HEK293 (cell line): Measurements from ENCODE around the gene TBC1D5.

ENCODE experiments used
- CTCF ChIA-PET: fragments of 350-600 bp; formaldehyde crosslinking; extraction: SDS; loops from one replicate; lab custom pipeline; 2021; ENCODE audit warnings: antibody characterized with exemption; lab: Yijun Ruan, JAX
- POLR2A ChIA-PET: fragments of 300-600 bp; formaldehyde crosslinking; extraction: SDS; loops from one replicate; lab custom pipeline; 2020; ENCODE audit warnings: antibody characterized with exemption, inconsistent platforms; lab: Yijun Ruan, JAX
- H3K27ac ChIP-seq: fragments of 200-500 bp; sonication (Bioruptor generic); 2 replicates; pipeline ENCODE4 v1.5.1; 2014; ENCODE audit warnings: low read depth, low read length, control low read depth, inconsistent platforms; ENCODE audit errors: extremely low read depth
- H3K36me3 ChIP-seq, 2 experiments: fragments of 200-500 bp in 1 of 2; sonication (Bioruptor generic) in 1 of 2; 1 replicate in 1 of 2; 2 replicates in 1 of 2; pipeline ENCODE4 v1.5.1; 2014 to 2017; ENCODE audit warnings: inconsistent platforms in 2 of 2, low read length in 2 of 2; ENCODE audit not compliant: control insufficient read depth in 2 of 2, insufficient read depth in 1 of 2
- H3K4me1 ChIP-seq: fragments of 200-500 bp; sonication (Bioruptor generic); 2 replicates; pipeline ENCODE4 v1.5.1; 2014; ENCODE audit warnings: mild to moderate bottlenecking, low read length, inconsistent platforms; ENCODE audit not compliant: control insufficient read depth, insufficient read depth
- H3K4me3 ChIP-seq: 2 replicates; pipeline ENCODE4 v1.5.1; 2011; ENCODE audit warnings: low read depth, mild to moderate bottlenecking, control low read depth, low read length, moderate library complexity
- H3K9me3 ChIP-seq: fragments of 200-500 bp; sonication (Bioruptor generic); 2 replicates; pipeline ENCODE4 v1.5.1; 2014; ENCODE audit warnings: low read depth, low read length, inconsistent platforms; ENCODE audit not compliant: control insufficient read depth, insufficient read depth
- ATF2 ChIP-seq: fragments of 450-650 bp; formaldehyde crosslinking; IDR thresholded peaks from 2 replicates; pipeline ENCODE4 v1.5.1; 2016; ENCODE audit warnings: missing biosample characterization, missing genetic modification characterization, low read depth
- EGR2 ChIP-seq: fragments of 450-650 bp; formaldehyde crosslinking; IDR thresholded peaks from 2 replicates; pipeline ENCODE4 v1.5.1; 2016; ENCODE audit warnings: low read depth, missing biosample characterization, missing genetic modification characterization
- KLF8 ChIP-seq: fragments of 450-650 bp; formaldehyde crosslinking; IDR thresholded peaks from 2 replicates; pipeline ENCODE4 v1.5.1; 2016; ENCODE audit warnings: missing biosample characterization, missing genetic modification characterization
- MZF1 ChIP-seq: fragments of 450-650 bp; formaldehyde crosslinking; IDR thresholded peaks from 2 replicates; pipeline ENCODE4 v1.5.1; 2017; ENCODE audit warnings: missing biosample characterization, missing genetic modification characterization, borderline replicate concordance
- PRDM1 ChIP-seq: fragments of 450-650 bp; formaldehyde crosslinking; IDR thresholded peaks from 2 replicates; pipeline ENCODE4; 2016; ENCODE audit warnings: missing biosample characterization, missing genetic modification characterization
- RBAK ChIP-seq: fragments of 450-650 bp; formaldehyde crosslinking; IDR thresholded peaks from 2 replicates; pipeline ENCODE4 v1.5.1; 2016; ENCODE audit warnings: missing biosample characterization, missing genetic modification characterization
- SCRT1 ChIP-seq: fragments of 450-650 bp; formaldehyde crosslinking; IDR thresholded peaks from 2 replicates; pipeline ENCODE4 v1.5.1; 2016; ENCODE audit warnings: missing biosample characterization, missing genetic modification characterization, borderline replicate concordance
- SP7 ChIP-seq: fragments of 450-650 bp; formaldehyde crosslinking; IDR thresholded peaks from 2 replicates; pipeline ENCODE4 v1.5.1; 2016; ENCODE audit warnings: missing biosample characterization, missing genetic modification characterization
- ZBTB20 ChIP-seq: fragments of 450-650 bp; formaldehyde crosslinking; IDR thresholded peaks from 2 replicates; pipeline ENCODE4 v1.5.1; 2016; ENCODE audit warnings: missing biosample characterization, missing genetic modification characterization
- ZBTB26 ChIP-seq: fragments of 450-650 bp; formaldehyde crosslinking; optimal IDR thresholded peaks from 2 replicates; pipeline ENCODE3; 2016; ENCODE audit warnings: missing biosample characterization, mild to moderate bottlenecking, missing genetic modification characterization
- ZEB2 ChIP-seq: fragments of 450-650 bp; formaldehyde crosslinking; IDR thresholded peaks from 2 replicates; pipeline ENCODE4 v1.5.1; 2016; ENCODE audit warnings: missing biosample characterization, missing genetic modification characterization
- ZFP3 ChIP-seq: fragments of 450-650 bp; formaldehyde crosslinking; IDR thresholded peaks from 2 replicates; pipeline ENCODE4 v1.5.1; 2016; ENCODE audit warnings: low read depth, missing biosample characterization, missing genetic modification characterization
- ZFP37 ChIP-seq: fragments of 450-650 bp; formaldehyde crosslinking; IDR thresholded peaks from 2 replicates; pipeline ENCODE4 v1.5.1; 2016; ENCODE audit warnings: missing biosample characterization, missing genetic modification characterization
- ZNF121 ChIP-seq: fragments of 450-650 bp; formaldehyde crosslinking; IDR thresholded peaks from 2 replicates; pipeline ENCODE4 v1.5.1; 2016; ENCODE audit warnings: missing biosample characterization, missing genetic modification characterization
- ZNF138 ChIP-seq: fragments of 450-650 bp; formaldehyde crosslinking; IDR thresholded peaks from 2 replicates; pipeline ENCODE4 v1.5.1; 2016; ENCODE audit warnings: missing biosample characterization, missing genetic modification characterization, borderline replicate concordance
- ZNF169 ChIP-seq: fragments of 450-650 bp; formaldehyde crosslinking; IDR thresholded peaks from 2 replicates; pipeline ENCODE4 v1.5.1; 2016; ENCODE audit warnings: missing biosample characterization, missing genetic modification characterization
- ZNF221 ChIP-seq: fragments of 450-650 bp; formaldehyde crosslinking; IDR thresholded peaks from 2 replicates; pipeline ENCODE4 v1.5.1; 2017; ENCODE audit warnings: missing biosample characterization, missing genetic modification characterization, borderline replicate concordance
- ZNF302 ChIP-seq: fragments of 450-650 bp; formaldehyde crosslinking; IDR thresholded peaks from 2 replicates; pipeline ENCODE4 v1.5.1; 2016; ENCODE audit warnings: missing biosample characterization, missing genetic modification characterization, low read depth
- ZNF416 ChIP-seq: fragments of 450-650 bp; formaldehyde crosslinking; IDR thresholded peaks from 2 replicates; pipeline ENCODE4 v1.5.1; 2016; ENCODE audit warnings: missing biosample characterization, missing genetic modification characterization
- ZNF426 ChIP-seq: fragments of 450-650 bp; formaldehyde crosslinking; IDR thresholded peaks from 2 replicates; pipeline ENCODE4 v1.5.1; 2017; ENCODE audit warnings: missing biosample characterization, missing genetic modification characterization, mild to moderate bottlenecking, inconsistent platforms, moderate library complexity
- ZNF510 ChIP-seq: fragments of 450-650 bp; formaldehyde crosslinking; IDR thresholded peaks from 2 replicates; pipeline ENCODE4 v1.5.1; 2018; ENCODE audit warnings: mild to moderate bottlenecking, missing genetic modification characterization, missing biosample characterization; ENCODE audit not compliant: insufficient replicate concordance
- ZNF513 ChIP-seq: fragments of 450-650 bp; IDR thresholded peaks from 2 replicates; pipeline ENCODE4 v1.5.1; 2018; ENCODE audit warnings: missing biosample characterization, missing genetic modification characterization
- ZNF514 ChIP-seq: fragments of 450-650 bp; formaldehyde crosslinking; IDR thresholded peaks from 2 replicates; pipeline ENCODE4 v1.5.1; 2016; ENCODE audit warnings: missing biosample characterization, missing genetic modification characterization
- ZNF529 ChIP-seq: fragments of 450-650 bp; formaldehyde crosslinking; IDR thresholded peaks from 2 replicates; pipeline ENCODE4 v1.5.1; 2017; ENCODE audit warnings: missing genetic modification characterization, missing biosample characterization; ENCODE audit not compliant: insufficient replicate concordance
- ZNF624 ChIP-seq: fragments of 450-650 bp; formaldehyde crosslinking; IDR thresholded peaks from 2 replicates; pipeline ENCODE4 v1.5.1; 2017; ENCODE audit warnings: missing biosample characterization, missing genetic modification characterization
- ZNF645 ChIP-seq: fragments of 450-650 bp; formaldehyde crosslinking; IDR thresholded peaks from 2 replicates; pipeline ENCODE4; 2016; ENCODE audit warnings: missing biosample characterization, missing genetic modification characterization
- ZNF658 ChIP-seq: fragments of 450-650 bp; formaldehyde crosslinking; IDR thresholded peaks from 2 replicates; pipeline ENCODE4; 2016; ENCODE audit warnings: missing biosample characterization, missing genetic modification characterization
- ZNF670 ChIP-seq: fragments of 450-650 bp; formaldehyde crosslinking; IDR thresholded peaks from 2 replicates; pipeline ENCODE4 v1.5.1; 2016; ENCODE audit warnings: missing biosample characterization, missing genetic modification characterization, low read depth
- ZNF830 ChIP-seq: fragments of 450-650 bp; IDR thresholded peaks from 2 replicates; pipeline ENCODE4 v1.5.0; 2018; ENCODE audit warnings: missing biosample characterization, missing genetic modification characterization, low read depth, mild to moderate bottlenecking, moderate library complexity
- ZSCAN23 ChIP-seq: fragments of 450-650 bp; formaldehyde crosslinking; IDR thresholded peaks from 2 replicates; pipeline ENCODE4 v1.5.1; 2016; ENCODE audit warnings: missing biosample characterization, missing genetic modification characterization

Gene TBC1D5

GRCh38 chr3:17390785-17391184 is 351.6 kb downstream of the TBC1D5 start:
- H3K4me1 ChIP-seq = no peaks in the 10 kb centered on the region
- H3K9me3 ChIP-seq = no peaks in the 10 kb centered on the region
- TF ChIP-seq RBAK = no peak
- TF ChIP-seq ZNF426 (tag by site-specific recombination) = no peak
- TF ChIP-seq ZNF645 (tag by site-specific recombination) = no peak
- TF ChIP-seq ZNF624 (tag by site-specific recombination) = no peak
- POLR2A ChIA-PET = no interaction called here
- H3K4me3 ChIP-seq = no peak overlapping the region
- no peak overlapping the region for H3K27ac ChIP-seq
- no peaks in the 10 kb centered on the region for H3K36me3 ChIP-seq
- CTCF ChIA-PET = no interaction called here

GRCh38 chr3:17387108-17387507 is 355.3 kb downstream of the TBC1D5 start:
- CTCF ChIA-PET = no interaction called here
- H3K36me3 ChIP-seq = no peaks in the 10 kb centered on the region
- no peaks in the 10 kb centered on the region for H3K9me3 ChIP-seq
- POLR2A ChIA-PET = no interaction called here
- no peaks in the 10 kb centered on the region for H3K4me1 ChIP-seq
- TF ChIP-seq ZNF529 (tag by site-specific recombination) (no peak), ZNF121 (tag by site-specific recombination) (no peak), ZNF221 (tag by site-specific recombination) (no peak), ZNF830 (tag by site-specific recombination) (no peak), ZNF514 (tag by site-specific recombination) (no peak), EGR2 (tag by site-specific recombination) (no peak), ZFP3 (tag by site-specific recombination) (no peak), ZEB2 (no peak), MZF1 (tag by site-specific recombination) (no peak), ZNF513 (tag by site-specific recombination) (no peak), ZNF510 (no peak), ZSCAN23 (tag by site-specific recombination) (no peak), ZBTB26 (no peak)
- no peak overlapping the region for H3K27ac ChIP-seq
- no peak overlapping the region for H3K4me3 ChIP-seq

GRCh38 chr3:17386432-17386831 is 356.0 kb downstream of the TBC1D5 start:
- Histone ChIP-seq H3K4me1 (no peaks in the 10 kb centered on the region), H3K36me3 (no peaks in the 10 kb centered on the region), H3K27ac (no peak overlapping the region), H3K9me3 (no peaks in the 10 kb centered on the region), H3K4me3 (no peak overlapping the region)
- POLR2A ChIA-PET = no interaction called here
- TF ChIP-seq ZNF658 (no peak), PRDM1 (tag by site-specific recombination) (no peak), ZNF302 (tag by site-specific recombination) (no peak), ATF2 (tag by site-specific recombination) (no peak), ZBTB20 (tag by site-specific recombination) (no peak), ZNF138 (tag by site-specific recombination) (no peak), ZFP37 (no peak), SP7 (tag by site-specific recombination) (no peak), KLF8 (tag by site-specific recombination) (no peak), ZNF670 (tag by site-specific recombination) (no peak), ZNF169 (no peak), SCRT1 (no peak), ZNF416 (tag by site-specific recombination) (no peak)
- CTCF ChIA-PET = no interaction called here
